Type B pancreatic cell (in vitro differentiated cells): ENCODE measurements around the gene TRIM67. TPM values are rescaled to one million over a fixed set of nuclear protein-coding genes. Genes with fewer than 3 reads are reported as not detected.

Experiments
- DNase-seq: peaks from one replicate; pipeline ENCODE4 v3.0.0; 2021; ENCODE audit warnings: mixed read lengths; ENCODE audit not compliant: unreplicated experiment; ENCODE audit errors: extremely low spot score
- H3K27ac Mint-ChIP-seq: 2 replicates; pipeline ENCODE4 v1.8.0; 2021; ENCODE audit warnings: mild to moderate bottlenecking, mixed read lengths
- H3K27me3 Mint-ChIP-seq: 2 replicates; pipeline ENCODE4 v1.8.0; 2021; ENCODE audit warnings: mixed read lengths
- H3K36me3 Mint-ChIP-seq: 2 replicates; pipeline ENCODE4 v1.8.0; 2021; ENCODE audit warnings: mixed read lengths
- H3K4me1 Mint-ChIP-seq: one replicate; pipeline ENCODE4 v1.8.0; 2021; ENCODE audit warnings: mixed read lengths; ENCODE audit not compliant: unreplicated experiment
- H3K4me3 Mint-ChIP-seq: 2 replicates; pipeline ENCODE4 v1.8.0; 2021; ENCODE audit warnings: mild to moderate bottlenecking, mixed read lengths
- H3K9me3 Mint-ChIP-seq: 2 replicates; pipeline ENCODE4 v1.8.0; 2021; ENCODE audit warnings: mixed read lengths
- CTCF ChIP-seq: fragments of 200-600 bp; sonication (generic); conservative IDR thresholded peaks from 2 replicates; pipeline ENCODE4 v1.5.0; 2021; ENCODE audit warnings: antibody characterized with exemption, mild to moderate bottlenecking
- long read RNA-seq: library from polyadenylated mRNA; unstranded; transcript quantifications from one replicate; pipeline ENCODE4 v2.0.0, GENCODE V29; 2020
- total RNA-seq: library from RNA; stranded (reverse); gene quantifications from 2 replicates; pipeline ENCODE4 v1.2.1, GENCODE V29; 2021; ENCODE audit warnings: low replicate concordance

Gene TRIM67
- total RNA-seq, result 0.65 and 2.1 TPM in 2 replicates
- long read RNA-seq, partial matches to known transcripts, result 0 of 2 reads
- long read RNA-seq, other reads (novel, unspliced or antisense), result 2 of 2 reads

- no peak for DNase-seq
- peak; percentile 1 for TF ChIP-seq CTCF
- Mint-ChIP-seq H3K27ac (no peak within 1 kb of the TSS), H3K9me3 (no peaks in the 10 kb centered on the region), H3K4me3 (peak within 1 kb of the TSS; percentile 82), H3K4me1 (no peaks in the 10 kb centered on the region), H3K27me3 (peaks cover 79% of the 10 kb centered on the region), H3K36me3 (no peaks in the 10 kb centered on the region)
These were observed at the start of gene TRIM67 for GRCh38 chr1:231161667-231162296. TSS of gene TRIM67 (plus strand) at chr1:231162058. CDS start at chr1:231162970, 912 bp downstream.

GRCh38 chr1:231116738-231117137 lies 45.1 kb upstream of the TRIM67 start:
- Mint-ChIP-seq H3K27ac (no peak overlapping the region), H3K4me1 (peaks cover 5% of the 10 kb centered on the region), H3K27me3 (peaks cover 36% of the 10 kb centered on the region), H3K36me3 (no peaks in the 10 kb centered on the region), H3K4me3 (no peak overlapping the region), H3K9me3 (peaks cover 4% of the 10 kb centered on the region)
- DNase-seq, result no peak
- no peak for TF ChIP-seq CTCF

- TF ChIP-seq CTCF, result no peak
- Mint-ChIP-seq H3K9me3 (peaks cover 4% of the 10 kb centered on the region), H3K4me1 (peaks cover 5% of the 10 kb centered on the region), H3K27ac (no peak overlapping the region), H3K4me3 (no peak overlapping the region), H3K36me3 (no peaks in the 10 kb centered on the region), H3K27me3 (peaks cover 22% of the 10 kb centered on the region)
- DNase-seq, result no peak
These were observed 43.0 kb upstream of the TRIM67 start for GRCh38 chr1:231118704-231119453.

- no peak overlapping the region for H3K27ac Mint-ChIP-seq
- DNase-seq, result no peak
- no peak for TF ChIP-seq CTCF
- H3K4me3 Mint-ChIP-seq, result no peak overlapping the region
- H3K36me3 Mint-ChIP-seq, result no peaks in the 10 kb centered on the region
- H3K4me1 Mint-ChIP-seq, result peaks cover 5% of the 10 kb centered on the region
- peaks cover 4% of the 10 kb centered on the region for H3K9me3 Mint-ChIP-seq
- peaks cover 19% of the 10 kb centered on the region for H3K27me3 Mint-ChIP-seq
These were observed 40.3 kb upstream of the TRIM67 start for GRCh38 chr1:231121533-231121932.

- Mint-ChIP-seq H3K4me1 (peaks cover 5% of the 10 kb centered on the region), H3K9me3 (peaks cover 4% of the 10 kb centered on the region), H3K27me3 (peaks cover 19% of the 10 kb centered on the region), H3K36me3 (no peaks in the 10 kb centered on the region), H3K4me3 (no peak overlapping the region), H3K27ac (no peak overlapping the region)
- no peak for DNase-seq
- no peak for TF ChIP-seq CTCF
These were observed 39.7 kb upstream of the TRIM67 start for GRCh38 chr1:231122143-231122542.
